HG02623 (cell line): Measurements from ENCODE around the gene CDH24.

Source experiments
- ATAC-seq: cut with Tn5 transposase; IDR thresholded peaks from one replicate; pipeline ENCODE4 v1.9.1; 2021; ENCODE audit warnings: moderate library complexity; ENCODE audit not compliant: unreplicated experiment

Gene CDH24

GRCh38 chr14:23047751-23048693, 9.3 kb downstream of the CDH24 start:
- no peak for ATAC-seq

DNA sequence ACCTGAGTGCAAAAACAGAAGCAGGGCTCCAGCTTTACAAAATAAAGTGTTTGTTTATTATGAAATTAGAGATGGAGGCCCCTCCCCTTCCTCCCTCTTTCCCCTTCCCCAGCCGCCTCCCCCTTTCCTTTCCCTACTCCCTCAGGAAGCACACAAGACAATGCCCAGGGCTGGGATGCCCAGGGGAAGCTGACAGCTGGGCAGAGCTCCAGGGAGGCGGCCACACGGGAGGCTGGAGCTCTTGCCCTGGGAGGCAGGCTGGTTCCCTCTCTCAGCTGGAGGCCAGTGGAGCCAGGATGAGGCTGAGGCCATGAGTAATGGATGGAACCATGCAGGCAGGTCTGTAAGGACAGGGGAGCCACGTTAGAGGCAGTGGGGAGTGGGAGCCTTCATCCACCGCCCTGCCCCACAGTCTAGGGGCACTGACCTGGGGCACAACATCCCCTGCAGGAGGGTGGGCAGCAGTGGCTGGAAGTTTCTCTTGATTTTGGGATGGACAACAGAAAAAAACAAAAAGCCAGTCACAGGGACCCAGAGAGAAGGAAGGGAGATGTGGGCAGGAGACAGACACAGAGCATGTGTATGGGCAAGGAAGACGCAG, 10.2 kb downstream of the CDH24 start:
- ATAC-seq: no peak

DNA sequence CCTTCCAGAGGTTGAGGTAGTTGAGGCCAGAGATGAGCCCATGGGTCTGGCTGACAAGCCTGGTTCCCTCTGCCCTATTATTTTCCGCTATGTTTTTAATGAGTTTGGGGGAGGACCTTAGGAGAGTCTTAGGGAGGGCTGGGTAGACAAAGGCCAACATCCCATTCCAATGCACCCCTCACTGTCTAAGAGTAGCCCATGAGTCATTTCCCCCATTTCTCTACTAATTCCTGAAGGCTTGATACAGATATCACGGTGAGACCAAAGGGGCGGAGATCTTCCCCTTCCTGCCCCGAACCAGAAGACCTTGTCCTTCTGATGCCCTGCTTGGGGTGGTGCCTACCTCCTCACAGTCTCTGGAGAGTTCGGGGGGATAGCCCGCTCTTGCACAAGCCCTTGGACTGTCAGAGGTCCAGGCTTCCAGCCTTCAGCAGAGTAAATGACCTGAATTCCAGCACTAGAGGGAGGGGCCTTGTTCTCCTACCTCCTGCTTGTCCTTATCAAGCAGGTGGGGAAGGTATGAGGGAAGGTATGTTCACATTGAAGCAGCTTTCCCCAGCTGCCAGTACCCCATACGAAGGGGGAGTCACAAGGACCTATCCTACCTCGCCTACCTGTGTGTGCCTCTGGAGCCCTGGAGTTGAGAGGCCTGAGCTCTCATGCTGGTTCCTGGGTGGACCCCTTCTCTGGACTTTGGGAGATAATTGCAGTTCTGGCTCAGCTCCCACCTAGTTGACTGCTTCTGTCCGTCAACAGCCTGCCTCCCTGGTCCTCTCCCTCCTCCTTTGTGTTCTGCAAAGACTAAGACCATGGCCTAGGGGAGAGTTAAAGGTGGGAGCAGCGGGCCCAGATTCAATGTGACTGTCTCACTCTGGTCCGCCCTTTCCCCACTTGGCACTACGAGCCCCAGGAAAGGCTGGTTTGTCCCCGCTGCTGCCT, 11.6 kb downstream of the CDH24 start:
- ATAC-seq: no peak

DNA sequence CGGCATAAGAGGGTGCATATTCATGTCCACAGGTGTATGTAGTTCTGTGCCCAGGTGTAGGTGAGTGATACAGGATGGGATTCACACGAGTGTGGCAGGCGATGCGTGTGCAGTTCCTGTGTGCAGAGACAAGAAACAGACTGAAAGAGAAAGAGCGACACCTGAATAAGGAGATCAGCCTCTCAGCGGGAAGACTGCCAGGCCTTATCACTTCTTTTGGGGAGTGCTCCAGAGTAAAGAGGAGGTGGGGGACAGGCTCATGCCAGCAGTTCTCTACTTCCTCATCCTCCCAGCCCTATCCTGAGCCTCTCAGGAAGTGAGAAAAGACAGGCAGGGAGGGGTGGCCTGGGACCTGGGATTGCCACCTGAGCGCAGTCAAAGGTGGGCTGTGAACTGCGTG, 12.5 kb downstream of the CDH24 start:
- ATAC-seq: no peak

DNA sequence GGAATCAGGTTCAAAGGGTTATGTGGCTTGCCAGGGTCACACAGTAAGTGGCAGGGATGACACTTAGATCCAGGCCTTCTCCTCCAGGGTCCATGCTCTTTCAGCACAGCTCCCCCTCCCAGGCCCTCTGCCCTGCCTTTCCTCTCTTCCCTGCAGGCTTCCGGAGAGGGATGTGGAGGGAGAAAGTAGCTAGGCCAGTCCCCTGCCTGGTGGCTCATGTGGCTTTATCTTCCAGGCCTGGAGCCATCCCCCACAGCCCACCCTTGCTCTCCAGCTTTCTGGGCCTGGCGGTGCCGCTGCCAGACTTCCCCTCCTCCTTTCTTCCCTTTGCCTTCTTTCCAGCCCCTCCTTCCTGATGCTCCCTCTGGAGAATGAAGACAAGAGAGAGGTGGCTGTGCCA, 13.6 kb downstream of the CDH24 start:
- no peak for ATAC-seq

DNA sequence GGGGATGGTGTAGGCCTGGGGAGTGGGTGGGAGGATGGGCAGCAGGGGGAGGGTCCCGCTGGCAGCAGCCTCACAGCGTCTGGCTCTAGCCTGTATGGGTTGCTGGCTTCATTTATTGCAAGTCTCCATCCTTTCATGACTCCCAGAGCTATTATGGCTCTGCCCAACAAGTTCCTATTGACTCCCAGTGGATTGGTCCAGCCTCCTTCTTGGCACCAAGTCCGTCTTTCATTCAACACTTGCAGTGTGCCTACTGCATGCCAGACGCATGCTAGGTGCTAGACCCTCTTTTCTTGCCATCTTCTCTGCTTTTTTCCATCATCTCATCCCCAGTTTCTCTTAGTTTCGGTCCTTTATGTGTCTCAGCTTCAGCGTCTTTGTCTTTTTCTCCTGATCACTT, 14.2 kb downstream of the CDH24 start:
- ATAC-seq: no peak

GRCh38 chr14:23042162-23042965, 15.0 kb downstream of the CDH24 start, which contains the start of gene PSMB11:
Gene PSMB11, plus strand, starts transcription at chr14:23042212. Its CDS starts 14 bp downstream, at chr14:23042226.
- ATAC-seq: no peak

DNA sequence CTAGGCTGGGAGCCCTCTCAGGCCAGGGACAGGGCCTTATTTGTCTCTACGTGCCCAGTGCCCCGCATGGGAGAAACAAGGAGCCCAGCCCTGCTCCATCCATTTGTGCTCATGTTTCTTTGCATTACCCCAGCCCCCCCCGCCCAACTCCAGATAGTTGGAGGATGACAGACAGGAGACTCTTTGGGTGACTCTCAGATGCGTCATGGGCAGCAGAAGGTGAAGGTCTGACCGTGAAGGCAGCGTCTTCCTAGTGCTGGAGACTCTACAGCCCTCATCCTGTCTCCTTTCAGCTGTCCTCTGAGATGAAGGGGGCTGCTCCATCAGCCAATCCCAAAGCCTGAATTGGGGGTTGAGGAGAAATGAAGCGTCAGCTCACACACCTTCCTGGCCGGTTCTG, 15.6 kb downstream of the CDH24 start:
- no peak for ATAC-seq

- ATAC-seq: no peak
These were observed 17.2 kb downstream of the CDH24 start for GRCh38 chr14:23040100-23040499.

DNA sequence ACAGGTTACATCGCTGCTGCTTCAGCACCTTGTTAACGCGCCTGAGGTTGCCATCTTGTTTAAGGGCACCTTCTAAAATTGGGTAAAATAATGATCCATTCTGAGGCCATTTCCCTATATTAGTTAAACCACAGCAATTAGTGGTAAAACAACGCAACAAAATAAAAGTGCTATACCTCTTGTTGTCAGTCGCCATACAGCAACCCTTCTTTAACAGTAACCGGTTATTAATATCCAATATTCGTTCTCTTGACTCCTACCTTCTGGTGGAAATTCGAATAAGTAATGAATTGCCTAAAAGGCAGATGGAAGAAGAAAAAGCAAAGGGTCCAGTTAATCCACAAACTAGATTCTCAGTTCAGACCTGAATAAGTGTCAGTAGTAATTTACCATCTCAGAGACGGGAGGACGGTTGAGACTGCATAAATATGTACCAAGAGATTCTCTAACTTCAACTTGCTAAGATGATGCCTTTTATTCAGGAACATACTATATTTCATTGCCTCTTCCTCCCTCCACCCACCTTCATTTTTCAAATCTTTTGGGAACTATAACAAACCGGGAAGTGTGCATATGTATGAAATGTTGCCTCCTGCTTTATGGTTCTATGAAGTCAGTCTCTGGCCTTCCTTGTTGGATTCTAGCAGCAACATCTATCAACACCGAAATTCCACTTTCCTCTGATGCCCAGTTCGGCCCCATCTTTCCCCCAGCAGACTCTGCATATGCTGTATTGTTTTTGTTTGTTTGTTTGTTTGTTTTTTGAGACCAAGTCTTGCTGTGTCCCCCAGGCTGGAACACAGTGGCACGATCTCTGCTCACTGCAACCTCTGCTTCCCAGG, 21.8 kb downstream of the CDH24 start:
- ATAC-seq: no peak

- ATAC-seq: peak; percentile 90
These were observed 22.6 kb downstream of the CDH24 start, which contains the start of gene PSMB5 for GRCh38 chr14:23034498-23035302. Gene PSMB5, minus strand, starts transcription at chr14:23034900. Its CDS starts 19 bp downstream, at chr14:23034881.

GRCh38 chr14:23033801-23034497, 23.4 kb downstream of the CDH24 start:
- no peak for ATAC-seq

DNA sequence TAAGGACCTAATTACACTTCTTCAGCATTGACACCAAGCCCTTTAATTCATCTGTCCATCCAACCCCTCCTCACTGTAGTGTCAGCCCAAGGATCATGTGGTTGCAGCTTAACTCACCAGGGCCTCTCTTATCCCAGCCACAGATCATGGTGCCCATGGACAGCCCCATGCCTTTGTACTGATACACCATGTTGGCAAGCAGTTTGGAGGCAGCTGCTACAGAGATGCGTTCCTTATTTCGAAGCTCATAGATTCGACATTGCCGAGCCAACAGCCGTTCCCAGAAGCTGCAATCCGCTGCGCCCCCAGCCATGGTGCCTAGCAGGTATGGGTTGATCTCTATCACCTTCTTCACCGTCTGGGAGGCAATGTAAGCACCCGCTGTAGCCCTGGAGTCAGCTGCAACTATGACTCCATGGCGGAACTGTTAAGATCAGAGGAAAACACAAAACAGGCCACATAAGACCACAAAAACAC, 24.0 kb downstream of the CDH24 start:
- no peak for ATAC-seq

DNA sequence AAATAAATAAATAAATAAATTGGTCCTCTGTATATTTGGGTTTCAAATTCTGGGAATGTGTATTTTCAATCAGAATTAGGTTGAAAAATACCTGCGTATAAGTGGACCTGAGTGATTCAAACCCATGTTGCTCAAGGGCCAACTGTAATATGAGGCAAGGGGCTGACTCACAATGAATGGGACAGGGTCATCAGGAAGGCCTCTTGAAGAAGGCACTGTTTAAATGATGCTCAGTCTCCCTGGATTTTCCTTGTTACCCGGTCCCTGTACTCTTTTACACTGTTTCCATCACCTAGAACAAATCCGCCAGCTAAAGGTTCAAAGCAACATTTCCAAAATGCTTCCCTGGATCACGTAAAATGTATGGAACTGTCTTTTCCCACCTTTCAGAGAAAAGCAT, 26.4 kb downstream of the CDH24 start:
- ATAC-seq: no peak

GRCh38 chr14:23028799-23029198, 28.5 kb downstream of the CDH24 start:
- ATAC-seq: no peak

GRCh38 chr14:23025151-23025814, 32.0 kb downstream of the CDH24 start:
- ATAC-seq: no peak

- ATAC-seq: no peak
These were observed 32.7 kb downstream of the CDH24 start for GRCh38 chr14:23024612-23025075.
